Stomach smooth muscle (tissue), 2 donors: ENCODE measurements around the gene DVL2.

Experiments
- H3K27ac ChIP-seq: one replicate; pipeline ENCODE4 v1.7.0; 2013; ENCODE audit warnings: mild to moderate bottlenecking, low read length, inconsistent platforms
- H3K27me3 ChIP-seq, 2 donors: one replicate each; pipeline ENCODE4 v1.7.0; 2013; ENCODE audit warnings: low read length in 2 of 2; ENCODE audit not compliant: insufficient read depth in 2 of 2, control insufficient read depth in 1 of 2
- H3K36me3 ChIP-seq, 2 donors: one replicate each; pipeline ENCODE4 v1.7.0; 2013; ENCODE audit warnings: low read length in 2 of 2; ENCODE audit not compliant: control insufficient read depth in 2 of 2, insufficient read depth in 2 of 2
- H3K4me1 ChIP-seq: one replicate; pipeline ENCODE4 v1.7.0; 2013; ENCODE audit warnings: low read length; ENCODE audit not compliant: control insufficient read depth, insufficient read depth
- H3K4me3 ChIP-seq, 2 donors: one replicate each; pipeline ENCODE4 v1.7.0; 2013; ENCODE audit warnings: low read length in 2 of 2
- H3K9ac ChIP-seq, 2 donors: one replicate each; pipeline ENCODE4 v1.7.0; 2013; ENCODE audit warnings: low read length in 2 of 2, mild to moderate bottlenecking in 1 of 2
- H3K9me3 ChIP-seq, 2 donors: one replicate each; pipeline ENCODE4 v1.7.0; 2013; ENCODE audit warnings: low read length in 2 of 2; ENCODE audit not compliant: control insufficient read depth in 2 of 2
- donor health status: healthy.
- donor health status: Pancreatic carcinoma.

The DVL2 gene

DNA sequence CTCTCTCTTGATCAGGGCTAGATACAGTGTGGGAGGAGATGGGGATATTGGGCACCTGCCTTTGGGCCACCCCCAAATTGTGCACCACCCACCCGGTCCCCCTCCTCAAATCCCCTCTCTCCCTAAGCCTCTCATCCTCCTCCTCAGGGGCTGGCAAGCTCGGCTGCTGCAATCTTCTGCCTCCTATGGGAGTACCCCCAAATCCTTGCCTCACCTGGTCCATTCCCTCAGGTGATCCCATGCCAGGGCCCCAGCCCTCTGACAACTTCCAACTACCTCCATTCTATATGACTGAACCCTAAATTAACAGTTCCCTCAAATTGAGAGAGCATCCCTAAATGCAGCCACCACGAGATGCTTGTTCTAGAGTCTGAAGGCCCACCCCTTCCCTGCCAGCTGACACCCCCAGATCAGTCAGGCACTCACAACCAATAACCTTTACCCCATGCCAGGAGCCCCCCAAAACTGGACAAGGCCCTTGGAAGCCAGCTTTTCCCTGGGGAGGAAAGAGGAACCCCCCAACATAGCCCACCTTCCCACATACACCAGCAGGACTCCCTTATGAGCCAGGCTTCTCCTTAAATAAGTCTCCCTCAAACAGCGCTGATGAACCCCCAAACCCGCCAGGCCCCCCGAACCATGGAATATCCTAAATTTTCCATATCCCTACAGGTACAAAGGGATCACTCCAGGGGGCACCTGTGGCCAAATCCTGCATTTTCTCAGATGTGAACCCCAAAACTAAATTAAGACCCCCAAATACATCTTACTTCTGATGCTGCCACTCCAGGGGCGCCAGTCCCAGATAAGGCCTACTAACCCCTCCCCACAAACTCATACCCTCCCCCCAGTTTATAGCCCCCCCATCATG lies 17.8 kb downstream of the DVL2 start:
- no peaks in the 10 kb centered on the region for H3K27me3 ChIP-seq
- peak overlapping the region; percentile 51 to 71 for H3K9ac ChIP-seq
- peak overlapping the region; percentile 80 for H3K27ac ChIP-seq
- no peaks in the 10 kb centered on the region for H3K36me3 ChIP-seq
- H3K4me3 ChIP-seq = peak overlapping the region; percentile 56 to 65
- H3K9me3 ChIP-seq = no peaks in the 10 kb centered on the region
- peaks cover 69% of the 10 kb centered on the region for H3K4me1 ChIP-seq

DNA sequence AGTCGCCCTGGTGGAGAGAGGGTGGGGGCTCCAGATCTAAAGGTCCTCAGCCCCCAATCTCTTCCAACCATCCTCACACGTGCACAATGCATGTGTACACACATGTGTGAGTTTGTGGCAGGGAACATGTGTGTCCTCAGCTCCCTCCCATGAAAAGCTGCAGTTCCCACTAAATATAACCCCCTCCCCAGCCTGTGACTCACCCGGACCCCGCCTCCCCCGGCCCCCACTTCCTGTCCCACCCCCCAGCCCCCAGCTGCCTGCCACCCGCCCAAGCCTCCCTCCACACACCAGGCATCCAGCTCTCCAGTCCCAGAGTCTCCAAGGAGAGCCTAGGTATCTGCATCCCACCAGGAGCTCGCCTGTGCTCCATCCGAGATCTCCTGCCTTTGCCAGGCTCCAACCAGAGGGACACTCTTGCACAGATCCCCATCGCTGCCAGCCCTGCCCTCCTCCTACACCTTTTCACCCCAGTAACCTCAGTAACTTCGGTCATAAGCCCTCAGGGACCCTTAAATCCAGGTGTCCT lies 18.6 kb downstream of the DVL2 start:
- Histone ChIP-seq H3K9ac (peak overlapping the region; percentile 36 to 37), H3K36me3 (no peaks in the 10 kb centered on the region), H3K4me3 (peak overlapping the region; percentile 68 to 83), H3K9me3 (no peaks in the 10 kb centered on the region), H3K27ac (peak overlapping the region; percentile 80), H3K4me1 (peaks cover 67% of the 10 kb centered on the region), H3K27me3 (no peaks in the 10 kb centered on the region)

DNA sequence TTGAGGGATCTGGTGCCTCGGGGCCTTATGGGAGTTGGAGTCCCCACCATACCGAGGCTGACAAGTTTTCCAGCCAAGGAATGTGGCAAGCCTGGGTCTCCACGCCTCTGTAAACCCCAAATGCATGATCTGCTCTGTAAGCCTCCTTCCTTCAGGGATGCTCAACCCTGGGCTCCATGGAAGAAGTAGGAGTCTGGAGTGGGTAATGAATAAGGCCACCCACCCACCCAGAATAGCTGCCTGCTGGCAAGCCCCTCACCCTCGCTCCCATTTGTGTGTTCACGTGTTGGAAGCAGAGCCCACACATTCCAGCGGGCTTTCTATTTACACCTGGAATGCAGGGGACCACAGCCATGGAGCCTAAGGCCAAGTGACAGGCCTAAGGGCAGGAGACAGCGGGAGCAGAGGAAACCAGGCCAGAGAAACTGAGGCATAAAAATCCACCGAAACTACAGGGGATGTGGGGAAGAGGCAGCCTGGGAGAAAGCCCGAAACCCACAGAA lies 19.1 kb downstream of the DVL2 start:
- Histone ChIP-seq H3K4me3 (peak overlapping the region; percentile 68 to 83), H3K4me1 (peaks cover 61% of the 10 kb centered on the region), H3K9me3 (no peaks in the 10 kb centered on the region), H3K36me3 (no peaks in the 10 kb centered on the region), H3K9ac (peak overlapping the region in 1 of 2 donors; percentile 37), H3K27me3 (no peaks in the 10 kb centered on the region), H3K27ac (peak overlapping the region; percentile 70)

DNA sequence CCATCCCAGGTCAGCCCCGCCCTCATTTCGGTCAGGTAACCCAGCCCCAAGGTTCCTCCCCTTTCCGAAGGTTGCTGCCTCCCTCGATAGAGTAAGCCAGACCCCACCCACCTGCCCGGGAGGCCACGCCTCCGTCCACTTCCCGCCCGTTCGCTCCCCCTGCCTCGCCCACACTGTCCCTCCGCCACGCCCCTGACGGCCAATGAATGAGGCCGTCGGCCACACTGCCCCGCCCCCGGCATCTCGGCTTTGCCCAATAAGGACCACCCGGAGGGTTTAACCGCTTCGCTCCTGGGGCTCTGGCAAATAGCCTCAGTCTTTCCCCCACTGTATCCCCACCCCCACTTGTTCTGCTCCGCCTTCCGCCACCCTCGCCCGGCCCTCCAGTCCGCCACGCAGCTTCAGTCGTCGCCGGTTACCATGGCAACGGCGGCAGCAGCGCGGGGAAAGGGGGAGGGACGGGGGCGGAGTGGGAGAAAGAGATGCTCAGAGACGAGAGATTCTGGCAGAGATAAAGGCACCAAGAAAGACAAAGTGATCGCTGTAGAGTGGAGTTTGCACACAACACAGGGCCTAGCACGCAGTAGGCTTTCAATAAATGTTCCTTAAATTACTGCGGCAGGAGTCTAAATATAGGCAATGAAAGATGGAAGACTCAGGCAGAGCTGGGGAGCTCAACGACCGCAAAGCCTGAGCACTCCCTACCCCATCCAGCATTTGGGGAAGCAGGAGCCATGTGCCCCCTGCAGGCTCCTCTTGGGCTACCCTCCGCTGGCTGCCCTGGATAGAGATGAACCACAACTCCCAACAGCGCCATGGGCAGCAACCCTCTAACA lies 19.8 kb downstream of the DVL2 start:
- Histone ChIP-seq H3K9me3 (no peaks in the 10 kb centered on the region), H3K4me3 (peak overlapping the region; percentile 68 to 83), H3K9ac (peak overlapping the region; percentile 46 to 64), H3K36me3 (no peaks in the 10 kb centered on the region), H3K4me1 (peaks cover 58% of the 10 kb centered on the region), H3K27me3 (no peaks in the 10 kb centered on the region), H3K27ac (peak overlapping the region; percentile 70)

DNA sequence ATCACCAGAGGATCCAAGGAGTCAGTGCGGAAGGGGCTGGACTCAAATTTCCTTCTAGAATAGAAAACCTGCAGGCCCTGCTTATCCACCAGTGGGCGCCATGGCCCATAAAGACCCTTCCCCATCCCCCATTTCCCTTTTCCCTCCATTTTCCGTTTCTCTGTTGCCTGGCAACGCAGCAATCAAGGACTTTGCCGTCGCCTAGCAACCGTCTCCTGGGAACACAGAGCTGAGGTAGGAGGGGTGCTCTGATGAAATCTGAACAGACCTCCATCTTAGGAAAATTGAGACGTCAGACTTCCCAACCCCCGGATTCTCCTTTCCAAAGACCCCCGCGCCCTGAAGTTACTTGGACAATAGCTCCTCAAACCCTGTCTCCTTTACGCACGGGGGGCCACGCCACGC lies 20.4 kb downstream of the DVL2 start:
- Histone ChIP-seq H3K4me3 (peak overlapping the region; percentile 31 to 83), H3K9me3 (no peaks in the 10 kb centered on the region), H3K4me1 (peaks cover 52% of the 10 kb centered on the region), H3K27me3 (no peaks in the 10 kb centered on the region), H3K27ac (no peak overlapping the region), H3K36me3 (no peaks in the 10 kb centered on the region), H3K9ac (peak overlapping the region; percentile 36 to 46)

DNA sequence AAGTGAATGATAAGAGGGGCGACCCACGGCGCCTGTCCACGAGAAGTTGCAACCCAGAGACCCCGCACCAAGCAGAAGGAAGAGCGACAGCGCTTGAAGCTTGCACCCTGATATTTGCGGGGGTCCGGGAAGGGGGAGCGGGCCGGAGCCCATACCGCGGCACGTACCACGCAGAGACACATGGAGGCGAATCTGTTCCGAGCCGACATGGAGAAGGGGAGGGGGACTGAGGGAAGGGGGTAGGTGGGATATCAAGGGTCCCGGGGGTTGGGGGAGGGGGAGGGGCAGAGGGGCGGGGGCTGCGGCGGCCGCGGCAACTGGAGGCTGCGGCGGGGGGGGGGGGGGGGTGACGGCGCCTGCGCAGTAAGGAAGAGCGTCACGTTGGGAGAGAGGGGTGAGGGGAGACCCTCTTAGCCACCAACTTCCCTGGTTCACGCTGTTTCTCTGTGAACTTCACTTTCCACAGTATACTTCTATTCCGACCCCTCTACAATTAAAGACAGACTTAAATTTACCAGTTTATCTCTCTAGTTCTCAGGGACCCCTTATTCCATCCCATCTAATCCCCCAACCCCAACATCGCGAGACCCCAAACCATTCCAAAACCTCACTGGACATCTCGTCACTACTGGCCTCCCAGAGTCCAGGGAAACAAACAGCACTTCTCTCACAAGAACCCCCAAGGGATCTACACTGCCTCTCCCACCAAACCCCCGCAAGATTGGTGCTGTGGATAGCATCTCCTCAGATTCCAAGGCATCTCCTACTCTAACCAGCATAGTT lies 22.6 kb downstream of the DVL2 start:
- H3K4me3 ChIP-seq = peak overlapping the region in 1 of 2 donors; percentile 54
- H3K4me1 ChIP-seq = peaks cover 36% of the 10 kb centered on the region
- H3K27ac ChIP-seq = no peak overlapping the region
- no peak overlapping the region for H3K9ac ChIP-seq
- H3K36me3 ChIP-seq = no peaks in the 10 kb centered on the region
- no peaks in the 10 kb centered on the region for H3K27me3 ChIP-seq
- no peaks in the 10 kb centered on the region for H3K9me3 ChIP-seq

DNA sequence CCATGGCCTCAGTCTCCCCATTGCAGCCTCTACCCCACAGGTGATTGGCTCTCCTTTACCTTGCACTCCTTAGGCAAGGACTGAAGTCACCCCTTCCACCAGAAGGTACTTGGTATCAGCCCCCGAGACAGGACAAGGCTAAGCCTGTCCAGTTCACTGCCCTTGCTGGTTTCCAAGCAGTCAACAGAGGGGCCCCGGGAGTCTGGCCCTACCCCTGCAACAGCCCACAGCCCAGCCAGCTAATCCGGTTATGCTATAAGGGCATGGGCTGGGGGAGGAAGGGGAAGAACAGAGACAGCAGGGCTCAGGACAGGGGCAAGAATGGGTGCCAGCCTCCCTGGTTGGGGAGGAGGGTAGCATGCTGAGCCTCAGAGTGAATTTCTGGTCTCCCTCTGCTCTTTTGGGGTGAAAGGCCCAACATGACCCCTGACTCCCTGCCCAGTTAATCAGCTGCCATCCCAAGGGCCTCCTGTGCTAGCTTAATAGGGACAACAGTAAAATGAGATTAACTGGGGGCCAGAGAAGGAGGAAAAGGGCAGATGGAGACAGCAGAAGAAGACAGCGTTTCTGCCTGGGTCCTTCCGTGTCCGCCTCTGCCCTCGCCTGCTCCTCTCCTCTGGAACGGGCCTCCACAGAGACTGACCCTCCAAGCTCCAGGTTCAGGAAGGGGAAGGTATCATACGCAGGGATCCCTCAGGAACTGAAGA lies 25.4 kb downstream of the DVL2 start:
- Histone ChIP-seq H3K9me3 (no peaks in the 10 kb centered on the region), H3K27me3 (no peaks in the 10 kb centered on the region), H3K9ac (no peak overlapping the region), H3K4me3 (no peak overlapping the region), H3K27ac (no peak overlapping the region), H3K36me3 (no peaks in the 10 kb centered on the region), H3K4me1 (peaks cover 27% of the 10 kb centered on the region)

DNA sequence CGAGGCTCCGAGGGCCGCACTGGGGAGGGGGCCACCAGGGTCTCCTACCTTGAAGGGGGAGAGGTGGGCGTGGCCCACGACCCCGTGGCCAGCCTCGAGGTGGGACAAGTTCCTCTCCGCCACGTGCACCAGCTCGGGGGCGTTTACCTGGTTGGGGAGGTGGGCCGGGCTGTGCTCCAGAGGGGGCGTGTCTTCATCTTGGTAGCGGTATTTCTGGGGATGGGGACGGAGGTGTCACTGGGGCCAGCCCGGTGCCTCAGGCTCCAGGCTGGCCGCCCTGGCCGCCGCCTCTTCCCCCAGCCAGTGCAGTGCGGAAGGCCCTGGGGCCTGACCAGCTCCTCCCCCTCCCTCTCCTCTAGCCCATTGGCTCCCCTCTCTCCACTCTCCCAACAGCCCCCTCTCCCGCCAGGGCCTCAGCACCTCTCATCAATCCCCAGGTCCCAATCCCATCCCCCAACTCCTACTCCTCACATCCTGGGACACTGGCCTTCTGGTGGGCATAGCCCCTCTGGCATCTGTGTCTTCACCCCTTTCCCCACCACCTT lies 26.2 kb downstream of the DVL2 start:
- Histone ChIP-seq H3K4me1 (peaks cover 24% of the 10 kb centered on the region), H3K36me3 (peaks cover 3 to 6% of the 10 kb centered on the region in 2 donors), H3K9ac (no peak overlapping the region), H3K9me3 (no peaks in the 10 kb centered on the region), H3K27ac (no peak overlapping the region), H3K4me3 (no peak overlapping the region), H3K27me3 (no peaks in the 10 kb centered on the region)

DNA sequence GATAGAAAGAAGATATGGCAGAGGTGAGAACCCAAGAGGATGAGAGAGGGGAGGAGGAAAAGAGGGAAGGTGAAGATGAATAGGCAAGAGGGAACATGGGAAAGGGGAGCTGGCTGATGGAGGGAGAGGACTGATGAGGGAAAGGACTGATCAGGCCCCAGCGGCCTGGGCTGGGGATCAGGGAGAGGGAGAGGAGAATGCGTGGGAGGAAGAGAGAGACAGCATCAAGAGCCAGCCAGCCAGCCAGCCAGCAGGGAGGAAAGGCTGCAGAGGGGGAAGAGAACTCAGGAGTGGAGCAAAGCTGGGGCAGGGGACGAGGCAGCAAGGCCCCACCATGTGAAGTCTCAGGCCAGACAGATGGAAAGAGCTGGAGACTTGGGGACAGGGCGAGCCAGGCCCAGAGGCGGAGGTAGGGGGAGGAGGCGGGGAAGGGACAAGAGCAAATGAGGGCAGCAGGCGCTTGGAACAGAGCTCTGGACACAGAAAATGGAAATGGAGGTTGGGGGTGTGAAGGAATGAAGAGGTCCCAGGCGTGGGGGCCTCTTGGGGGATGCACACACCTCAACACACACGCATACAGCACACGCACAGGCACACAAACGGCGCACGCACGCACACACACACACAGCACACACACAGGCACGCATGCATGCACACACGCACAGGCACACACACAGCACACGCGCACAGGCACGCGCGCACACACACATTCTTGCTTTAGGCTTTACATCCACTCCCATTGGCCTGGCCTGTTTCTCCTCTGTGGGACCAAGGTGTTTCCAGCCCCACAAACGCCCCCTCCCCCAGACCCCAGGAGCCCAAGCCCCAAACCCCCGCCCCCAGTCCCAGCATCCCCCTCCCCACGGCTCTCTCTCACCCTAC lies 27.0 kb downstream of the DVL2 start:
- peak overlapping the region in 1 of 2 donors; percentile 32 for H3K9ac ChIP-seq
- peaks cover 24% of the 10 kb centered on the region for H3K4me1 ChIP-seq
- peaks cover 9 to 13% of the 10 kb centered on the region in 2 donors for H3K36me3 ChIP-seq
- no peak overlapping the region for H3K27ac ChIP-seq
- H3K27me3 ChIP-seq = no peaks in the 10 kb centered on the region
- H3K9me3 ChIP-seq = no peaks in the 10 kb centered on the region
- H3K4me3 ChIP-seq = peak overlapping the region in 1 of 2 donors; percentile 8
